ENCODE results near the gene ZC3H13.

- TF ChIP-seq, protein P1, sequence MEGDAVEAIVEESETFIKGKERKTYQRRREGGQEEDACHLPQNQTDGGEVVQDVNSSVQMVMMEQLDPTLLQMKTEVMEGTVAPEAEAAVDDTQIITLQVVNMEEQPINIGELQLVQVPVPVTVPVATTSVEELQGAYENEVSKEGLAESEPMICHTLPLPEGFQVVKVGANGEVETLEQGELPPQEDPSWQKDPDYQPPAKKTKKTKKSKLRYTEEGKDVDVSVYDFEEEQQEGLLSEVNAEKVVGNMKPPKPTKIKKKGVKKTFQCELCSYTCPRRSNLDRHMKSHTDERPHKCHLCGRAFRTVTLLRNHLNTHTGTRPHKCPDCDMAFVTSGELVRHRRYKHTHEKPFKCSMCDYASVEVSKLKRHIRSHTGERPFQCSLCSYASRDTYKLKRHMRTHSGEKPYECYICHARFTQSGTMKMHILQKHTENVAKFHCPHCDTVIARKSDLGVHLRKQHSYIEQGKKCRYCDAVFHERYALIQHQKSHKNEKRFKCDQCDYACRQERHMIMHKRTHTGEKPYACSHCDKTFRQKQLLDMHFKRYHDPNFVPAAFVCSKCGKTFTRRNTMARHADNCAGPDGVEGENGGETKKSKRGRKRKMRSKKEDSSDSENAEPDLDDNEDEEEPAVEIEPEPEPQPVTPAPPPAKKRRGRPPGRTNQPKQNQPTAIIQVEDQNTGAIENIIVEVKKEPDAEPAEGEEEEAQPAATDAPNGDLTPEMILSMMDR (conservative IDR thresholded peaks at IDR 0.05 in 1 of 2, IDR thresholded peaks at IDR 0.05 in 1 of 2; ENCODE audit: extremely low read depth in 1 of 2, insufficient read depth in 1 of 2, low read depth in 1 of 2, low read length in 2 of 2), result no peak
- no peak for TF ChIP-seq EZH2 (IDR thresholded peaks at IDR 0.05; ENCODE audit: borderline replicate concordance, low read length)
Measured at GRCh38 chr13:46016216-46016615, 36.3 kb downstream of the ZC3H13 start.
